Brain pericyte (primary cell): ENCODE measurements around the gene NFKBIZ.
"Not testable (repeated sequence)": the region's sequence is repeated elsewhere in the genome, so short reads cannot be mapped to it uniquely, and the experiment has no call there.

Experiments
- DNase-seq: peaks from one replicate; pipeline ENCODE4 v3.0.0-alpha.2; 2012; ENCODE audit warnings: low read depth, low spot score

The NFKBIZ gene

DNA sequence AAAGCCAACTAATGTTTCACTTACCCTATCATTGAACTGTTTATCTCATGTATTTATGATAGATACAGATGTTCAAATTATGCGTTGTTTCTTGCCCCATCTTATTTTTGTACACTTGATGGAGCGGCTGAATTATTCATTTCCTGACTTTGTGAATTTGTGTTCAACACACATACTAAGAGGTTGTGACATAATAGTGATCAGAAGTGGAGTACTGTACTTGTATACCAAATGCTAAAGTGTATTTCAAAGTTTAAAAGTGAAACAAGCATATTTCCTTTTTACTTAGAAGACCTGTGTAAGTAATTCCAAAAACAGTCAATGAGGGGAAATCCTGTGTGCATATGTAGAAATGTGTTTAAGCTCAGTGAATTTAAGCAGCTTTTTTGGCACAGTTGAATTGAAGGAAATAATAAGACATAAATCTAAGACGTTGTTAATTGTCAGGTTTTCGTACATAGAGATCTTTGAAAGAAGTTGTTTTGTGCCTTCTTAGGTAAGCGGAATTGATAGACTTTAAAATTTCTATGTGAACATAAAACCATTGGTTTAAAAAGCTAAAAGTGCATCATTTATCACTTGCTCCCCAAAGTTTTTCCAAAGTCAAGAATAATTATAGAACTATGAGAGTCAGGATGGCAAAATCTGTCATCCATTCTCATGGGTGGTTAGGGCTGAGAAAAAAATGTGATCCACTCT lies 1.9 kb downstream of the NFKBIZ start:
- DNase-seq, result no peak

DNA sequence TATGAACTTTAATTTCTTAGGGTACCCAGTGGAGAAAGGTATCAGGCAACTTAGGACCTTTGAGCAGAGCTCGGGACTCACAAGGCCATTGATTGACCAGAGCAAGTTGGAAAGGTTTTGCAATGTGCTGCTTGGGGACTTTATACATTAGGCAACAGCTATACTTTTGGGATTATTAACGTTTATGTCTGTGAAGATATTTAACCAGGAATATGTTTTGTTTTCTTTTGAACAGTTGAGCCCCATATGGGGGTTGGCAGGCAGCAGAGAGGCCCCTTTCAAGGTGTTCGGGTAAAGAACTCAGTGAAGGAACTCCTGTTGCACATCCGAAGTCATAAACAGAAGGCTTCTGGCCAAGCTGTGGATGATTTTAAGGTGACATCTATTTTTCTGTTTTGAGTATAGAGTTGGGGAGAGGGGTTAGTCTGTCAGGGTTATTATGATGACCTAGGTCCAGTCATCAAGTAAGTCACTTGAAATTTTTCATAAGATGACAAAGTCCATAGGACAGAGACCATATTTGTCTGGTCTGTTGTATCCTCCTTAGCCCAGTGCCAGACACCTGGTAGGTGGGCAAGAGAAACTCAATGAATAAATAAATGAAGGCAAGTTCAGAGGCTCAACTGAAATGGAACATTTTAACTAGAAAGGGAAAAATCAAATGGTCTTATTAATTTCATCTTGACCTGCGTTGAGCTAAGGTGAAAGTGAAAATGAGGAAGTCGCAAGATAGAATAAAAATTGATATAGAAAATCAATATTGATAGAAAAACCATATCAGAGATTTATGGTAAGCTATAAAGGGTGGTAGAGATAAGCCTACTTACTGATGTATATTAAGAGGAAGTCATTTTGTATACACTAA lies 2.8 kb downstream of the NFKBIZ start:
- no peak for DNase-seq

DNA sequence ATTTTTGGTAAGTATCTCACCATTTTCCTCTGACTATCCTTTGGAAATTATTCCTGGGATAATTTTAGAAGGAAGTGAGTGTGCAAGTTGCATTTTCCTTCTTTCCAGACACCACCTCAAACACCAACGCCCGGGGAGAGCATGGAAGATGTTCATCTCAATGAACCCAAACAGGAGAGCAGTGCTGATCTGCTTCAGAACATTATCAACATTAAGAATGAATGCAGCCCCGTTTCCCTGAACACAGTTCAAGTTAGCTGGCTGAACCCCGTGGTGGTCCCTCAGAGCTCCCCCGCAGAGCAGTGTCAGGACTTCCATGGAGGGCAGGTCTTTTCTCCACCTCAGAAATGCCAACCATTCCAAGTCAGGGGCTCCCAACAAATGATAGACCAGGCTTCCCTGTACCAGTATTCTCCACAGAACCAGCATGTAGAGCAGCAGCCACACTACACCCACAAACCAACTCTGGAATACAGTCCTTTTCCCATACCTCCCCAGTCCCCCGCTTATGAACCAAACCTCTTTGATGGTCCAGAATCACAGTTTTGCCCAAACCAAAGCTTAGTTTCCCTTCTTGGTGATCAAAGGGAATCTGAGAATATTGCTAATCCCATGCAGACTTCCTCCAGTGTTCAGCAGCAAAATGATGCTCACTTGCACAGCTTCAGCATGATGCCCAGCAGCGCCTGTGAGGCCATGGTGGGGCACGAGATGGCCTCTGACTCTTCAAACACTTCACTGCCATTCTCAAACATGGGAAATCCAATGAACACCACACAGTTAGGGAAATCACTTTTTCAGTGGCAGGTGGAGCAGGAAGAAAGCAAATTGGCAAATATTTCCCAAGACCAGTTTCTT lies 3.9 kb downstream of the NFKBIZ start:
- DNase-seq, result no peak

DNA sequence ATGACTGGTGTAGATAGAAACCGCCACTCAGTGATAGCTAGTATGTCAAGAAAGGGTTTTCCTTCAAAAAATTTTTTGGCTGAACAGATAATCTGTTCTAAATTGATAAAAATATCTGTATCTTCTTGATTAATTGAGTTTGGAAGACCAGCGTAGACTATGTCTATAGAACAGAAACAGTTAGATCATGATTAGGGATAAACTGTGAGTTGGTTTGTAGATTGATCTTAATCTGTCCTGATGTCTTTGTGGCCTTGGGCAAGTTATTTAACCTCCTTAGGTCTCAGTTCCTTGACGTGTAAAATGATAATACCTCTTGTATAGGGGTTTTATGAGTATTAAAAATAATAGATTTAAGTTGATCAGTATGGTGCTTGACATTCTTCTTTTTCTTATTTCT lies 4.7 kb downstream of the NFKBIZ start:
- DNase-seq, result no peak

DNA sequence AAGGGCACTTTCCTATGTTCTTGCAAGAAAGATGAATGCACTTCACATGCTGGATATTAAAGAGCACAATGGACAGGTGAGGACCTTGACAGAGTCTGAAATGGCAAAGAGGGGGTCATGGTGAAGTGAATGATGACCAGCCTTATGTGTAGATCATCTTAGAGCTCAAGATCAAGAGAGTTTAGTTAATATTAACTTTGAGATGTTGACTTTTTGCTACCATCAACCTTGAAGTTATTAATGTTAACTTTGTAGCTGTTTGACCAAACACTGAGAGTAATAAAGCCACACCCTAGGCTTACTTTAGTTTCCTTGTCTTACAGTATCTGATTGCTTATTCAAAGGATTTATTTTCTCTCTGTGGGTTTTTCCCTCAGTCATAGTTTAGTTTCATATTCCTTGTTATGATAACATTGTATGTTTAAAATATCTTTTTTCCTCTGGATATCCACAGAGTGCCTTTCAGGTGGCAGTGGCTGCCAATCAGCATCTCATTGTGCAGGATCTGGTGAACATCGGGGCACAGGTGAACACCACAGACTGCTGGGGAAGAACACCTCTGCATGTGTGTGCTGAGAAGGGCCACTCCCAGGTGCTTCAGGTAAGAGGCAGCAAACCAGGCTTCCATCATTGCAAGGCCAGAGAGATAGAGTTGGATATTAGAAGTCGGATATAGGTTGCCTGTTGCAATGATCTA lies 5.4 kb downstream of the NFKBIZ start:
- no peak for DNase-seq

DNA sequence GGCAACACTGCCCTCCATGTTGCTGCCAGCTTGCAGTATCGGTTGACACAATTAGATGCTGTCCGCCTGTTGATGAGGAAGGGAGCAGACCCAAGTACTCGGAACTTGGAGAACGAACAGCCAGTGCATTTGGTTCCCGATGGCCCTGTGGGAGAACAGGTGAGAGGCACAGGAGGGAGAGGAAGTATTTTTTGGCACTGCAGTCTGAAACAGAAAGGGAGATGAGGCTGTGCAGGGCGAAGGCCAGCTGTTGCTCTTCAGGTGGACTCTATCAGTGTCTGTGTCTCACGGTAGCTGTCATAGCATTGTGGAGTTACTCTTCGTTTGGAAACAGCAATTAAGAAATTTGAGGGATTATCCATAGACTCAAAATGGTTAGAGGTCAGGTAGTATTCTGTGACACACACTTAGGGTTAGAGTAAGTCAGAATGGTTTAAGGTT lies 8.0 kb downstream of the NFKBIZ start:
- no peak for DNase-seq

DNA sequence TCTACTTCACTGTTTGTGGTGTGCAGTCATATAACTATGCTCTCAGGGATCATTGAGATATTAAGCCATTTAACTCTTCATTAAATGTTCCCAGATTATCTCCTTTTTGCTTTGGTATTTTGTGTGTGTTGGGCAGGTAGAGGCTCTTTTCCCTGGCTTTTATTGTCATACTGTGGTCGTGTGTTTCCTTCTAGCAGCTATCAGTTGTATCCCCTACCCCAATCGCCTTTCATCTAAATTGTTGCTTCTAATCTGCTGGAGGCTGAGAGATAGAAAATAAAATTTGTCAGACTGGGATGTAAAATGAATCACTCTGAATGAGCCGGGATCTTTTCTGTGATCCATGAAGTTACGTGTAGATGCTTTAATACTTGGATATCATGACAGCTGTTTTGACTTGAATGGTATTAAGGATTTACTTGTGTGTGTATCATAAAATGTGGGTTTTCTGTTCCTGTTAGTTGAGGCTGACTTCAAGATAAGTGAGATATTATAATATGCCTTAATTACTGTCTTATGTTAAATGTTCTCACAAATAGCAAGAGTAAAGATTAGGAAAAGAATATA lies 9.2 kb downstream of the NFKBIZ start:
- no peak for DNase-seq

DNA sequence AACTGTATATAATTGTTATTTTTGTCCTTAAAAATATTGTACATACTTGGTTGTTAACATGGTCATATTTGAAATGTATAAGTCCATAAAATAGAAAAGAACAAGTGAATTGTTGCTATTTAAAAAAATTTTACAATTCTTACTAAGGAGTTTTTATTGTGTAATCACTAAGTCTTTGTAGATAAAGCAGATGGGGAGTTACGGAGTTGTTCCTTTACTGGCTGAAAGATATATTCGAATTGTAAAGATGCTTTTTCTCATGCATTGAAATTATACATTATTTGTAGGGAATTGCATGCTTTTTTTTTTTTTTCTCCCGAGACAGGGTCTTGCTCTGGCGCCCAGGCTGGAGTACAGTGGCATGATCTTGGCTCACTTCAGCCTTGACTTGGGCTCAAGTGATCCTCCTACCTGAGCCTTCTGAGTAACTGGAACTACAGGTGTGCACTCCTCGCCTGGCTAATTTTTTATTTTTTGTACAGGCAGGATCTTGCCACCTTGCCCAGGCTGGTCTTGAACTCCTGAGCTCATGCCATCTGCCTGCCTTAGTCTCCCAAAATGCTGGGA lies 10.7 kb downstream of the NFKBIZ start:
- DNase-seq, result no peak

DNA sequence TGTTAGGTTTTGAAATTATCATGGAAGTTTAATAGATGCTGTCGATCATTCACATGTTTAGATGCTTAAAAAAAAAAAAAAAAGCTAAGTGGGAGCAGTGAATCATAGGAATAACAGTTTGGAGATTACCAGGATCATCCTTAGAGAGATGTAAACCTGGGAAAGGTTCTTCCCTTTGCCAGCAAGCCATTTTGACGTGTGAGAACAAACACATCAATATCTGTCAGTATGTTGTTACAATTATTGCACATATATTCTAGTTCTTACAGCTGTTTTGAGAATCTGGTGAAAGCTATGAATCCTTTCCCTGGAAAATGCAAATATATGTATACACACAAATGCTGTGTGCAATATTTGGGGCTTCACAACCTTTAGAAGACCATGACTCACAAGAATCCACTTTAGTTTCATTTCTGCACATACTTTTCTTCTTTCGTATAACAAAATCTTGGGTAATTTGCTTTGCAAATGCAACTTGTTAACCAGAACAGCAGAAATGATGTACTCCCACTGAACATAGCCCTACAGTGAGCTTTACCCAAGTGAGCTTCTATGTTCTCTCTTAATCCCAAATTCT lies 12.0 kb downstream of the NFKBIZ start:
- DNase-seq, result no peak

DNA sequence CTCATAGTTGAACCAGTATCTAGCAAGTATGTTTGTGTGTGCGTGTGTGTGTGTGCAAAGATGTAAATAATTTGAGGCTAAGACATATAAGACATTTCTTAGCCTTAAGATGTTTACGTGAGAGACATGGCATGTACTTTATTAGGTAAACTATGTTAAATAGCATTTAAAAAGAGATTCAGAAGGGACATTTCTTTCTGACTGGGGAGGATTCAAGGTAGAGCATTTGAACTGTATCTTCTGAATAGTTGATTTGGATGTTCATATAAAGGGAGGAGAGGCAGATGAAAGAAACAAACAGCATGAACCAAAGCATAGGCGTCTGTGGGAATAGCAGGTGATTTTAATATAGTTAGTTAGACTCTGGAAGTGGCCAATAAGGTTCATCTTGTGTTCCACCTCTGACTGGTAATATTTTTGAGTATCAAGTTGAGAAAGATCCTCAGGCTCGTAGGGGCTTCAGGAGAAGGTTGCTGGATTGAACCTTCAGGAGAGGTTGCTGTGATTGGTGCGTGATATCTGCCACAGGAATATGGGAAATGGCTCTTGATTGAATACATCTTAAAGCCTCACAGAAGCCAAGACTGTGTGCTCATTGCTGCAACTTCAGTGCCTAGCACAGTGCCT lies 12.6 kb downstream of the NFKBIZ start:
- DNase-seq, result no peak

DNA sequence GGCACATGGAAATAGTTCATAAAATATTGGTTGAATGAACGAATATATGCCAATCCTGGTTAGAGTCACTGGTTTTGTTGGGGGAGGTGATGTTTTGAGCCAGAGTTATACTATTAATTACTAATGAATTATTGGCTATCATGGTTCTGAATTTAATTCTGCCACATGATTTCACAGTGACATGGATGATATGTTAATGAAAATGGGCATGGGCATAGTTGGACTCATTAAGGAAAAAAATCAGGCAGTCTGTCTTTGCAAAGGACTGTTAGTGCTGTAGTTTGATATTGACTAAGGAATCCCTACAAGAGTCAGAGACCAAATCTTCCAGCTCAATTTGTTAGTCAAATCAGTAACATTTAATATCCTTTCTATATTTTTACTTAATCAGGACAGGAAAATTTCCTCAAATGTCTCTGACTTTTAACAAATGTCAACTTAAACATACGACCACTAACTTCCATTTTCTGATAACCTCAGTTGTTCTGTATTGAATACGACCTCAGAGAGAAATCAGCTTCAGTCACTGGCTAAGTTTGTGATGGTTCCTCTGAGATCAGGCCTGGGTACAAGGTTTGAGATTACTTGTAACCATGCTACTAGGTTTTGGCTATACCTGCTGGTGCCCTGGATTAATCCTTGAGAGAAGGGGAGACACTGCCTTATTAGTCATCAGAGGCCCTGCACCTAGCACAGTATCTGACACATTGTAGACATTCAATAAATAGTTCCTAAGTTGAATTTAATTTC lies 13.3 kb downstream of the NFKBIZ start:
- DNase-seq, result no peak

DNA sequence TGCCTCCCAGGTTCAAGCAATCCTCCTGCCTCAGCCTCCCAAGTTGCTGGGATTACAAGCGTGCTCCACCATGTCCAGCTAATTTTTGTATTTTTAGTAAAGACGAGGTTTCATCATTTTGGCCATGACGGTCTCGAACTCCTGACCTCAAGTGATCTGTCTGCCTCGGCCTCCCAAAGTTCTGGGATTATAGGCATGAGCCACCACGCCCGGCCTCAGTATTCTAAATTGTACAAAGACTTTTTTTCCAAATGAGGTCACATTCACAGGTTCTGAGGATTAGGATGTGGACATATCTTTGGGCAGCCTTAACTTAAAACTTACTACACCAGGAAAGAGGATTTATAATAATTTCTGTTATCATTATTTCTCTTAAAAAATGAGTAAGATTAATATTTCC lies 15.6 kb downstream of the NFKBIZ start:
- not testable (repeated sequence) for DNase-seq

DNA sequence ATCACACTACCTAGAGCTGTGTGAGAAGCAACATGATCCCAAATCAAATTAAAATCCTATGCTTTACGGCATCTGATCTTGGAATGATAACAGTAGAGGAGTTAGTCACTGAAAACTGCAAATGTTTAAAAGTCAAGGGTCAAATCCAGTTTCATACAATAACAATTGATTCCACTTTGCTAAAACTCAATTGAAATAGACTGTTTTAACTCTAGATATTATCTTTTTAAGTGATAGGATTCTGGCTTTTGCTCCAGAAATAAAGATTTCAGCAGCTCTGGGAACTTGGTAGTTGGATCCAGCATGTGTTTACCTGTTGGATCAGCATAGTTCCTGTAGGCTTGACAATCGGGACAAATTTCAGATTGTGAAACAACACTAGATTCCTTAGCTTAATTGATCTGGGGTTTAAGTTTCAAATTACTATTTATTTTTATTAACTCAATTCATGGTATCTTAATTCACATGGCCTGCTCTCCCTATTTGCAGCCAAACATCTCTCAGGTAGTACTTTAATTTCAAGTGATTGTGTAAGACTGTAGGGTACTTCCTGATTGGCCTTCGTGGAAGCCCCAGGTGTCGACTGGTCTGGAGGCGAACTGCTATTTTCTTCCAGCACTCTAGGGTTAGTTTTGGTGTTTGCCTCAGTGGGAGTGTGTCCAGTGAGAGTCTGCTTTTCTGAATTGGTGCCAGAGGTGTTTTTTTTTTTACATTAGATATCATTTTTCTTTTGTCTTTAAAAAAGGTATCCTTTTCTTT lies 16.6 kb downstream of the NFKBIZ start:
- DNase-seq, result no peak

DNA sequence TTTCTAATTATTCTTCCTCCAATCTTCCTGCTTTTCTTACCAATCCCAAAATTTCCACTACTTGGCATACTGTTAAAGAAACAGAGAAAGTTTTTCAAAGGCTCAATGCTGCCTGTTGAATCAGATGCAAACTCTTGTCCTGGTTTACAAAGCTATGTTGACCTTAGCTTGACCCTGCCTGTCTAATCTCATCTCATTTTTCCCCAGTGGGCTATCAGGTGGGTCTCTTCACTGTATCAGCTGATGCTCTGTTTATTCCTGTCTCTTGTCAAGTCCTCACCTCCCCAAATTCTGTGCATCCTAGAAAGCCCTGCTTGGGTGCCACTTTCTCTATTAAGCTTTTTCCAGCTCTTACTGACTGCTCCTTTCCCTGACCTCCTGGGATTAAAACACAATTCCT lies 18.2 kb downstream of the NFKBIZ start:
- no peak for DNase-seq

DNA sequence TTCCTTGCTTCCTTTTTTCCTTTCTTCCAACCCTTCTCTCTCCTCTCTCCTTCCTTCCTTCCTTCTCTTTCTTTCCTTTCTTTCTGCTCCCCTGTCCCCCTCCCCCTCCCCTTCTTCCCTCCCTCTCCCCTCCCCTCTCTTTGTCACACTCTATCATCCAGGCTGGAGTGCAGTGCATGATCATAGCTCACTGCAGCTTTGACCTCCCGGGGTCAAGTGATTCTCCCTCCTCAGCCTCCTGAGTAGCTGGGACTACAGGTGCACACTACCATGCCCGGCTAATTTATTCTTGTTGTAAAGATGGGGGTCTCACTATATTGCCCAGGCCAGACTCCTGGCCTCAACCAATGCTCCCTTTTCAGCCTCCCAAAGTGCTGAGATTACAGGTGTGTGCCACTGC lies 18.7 kb downstream of the NFKBIZ start:
- no peak for DNase-seq

DNA sequence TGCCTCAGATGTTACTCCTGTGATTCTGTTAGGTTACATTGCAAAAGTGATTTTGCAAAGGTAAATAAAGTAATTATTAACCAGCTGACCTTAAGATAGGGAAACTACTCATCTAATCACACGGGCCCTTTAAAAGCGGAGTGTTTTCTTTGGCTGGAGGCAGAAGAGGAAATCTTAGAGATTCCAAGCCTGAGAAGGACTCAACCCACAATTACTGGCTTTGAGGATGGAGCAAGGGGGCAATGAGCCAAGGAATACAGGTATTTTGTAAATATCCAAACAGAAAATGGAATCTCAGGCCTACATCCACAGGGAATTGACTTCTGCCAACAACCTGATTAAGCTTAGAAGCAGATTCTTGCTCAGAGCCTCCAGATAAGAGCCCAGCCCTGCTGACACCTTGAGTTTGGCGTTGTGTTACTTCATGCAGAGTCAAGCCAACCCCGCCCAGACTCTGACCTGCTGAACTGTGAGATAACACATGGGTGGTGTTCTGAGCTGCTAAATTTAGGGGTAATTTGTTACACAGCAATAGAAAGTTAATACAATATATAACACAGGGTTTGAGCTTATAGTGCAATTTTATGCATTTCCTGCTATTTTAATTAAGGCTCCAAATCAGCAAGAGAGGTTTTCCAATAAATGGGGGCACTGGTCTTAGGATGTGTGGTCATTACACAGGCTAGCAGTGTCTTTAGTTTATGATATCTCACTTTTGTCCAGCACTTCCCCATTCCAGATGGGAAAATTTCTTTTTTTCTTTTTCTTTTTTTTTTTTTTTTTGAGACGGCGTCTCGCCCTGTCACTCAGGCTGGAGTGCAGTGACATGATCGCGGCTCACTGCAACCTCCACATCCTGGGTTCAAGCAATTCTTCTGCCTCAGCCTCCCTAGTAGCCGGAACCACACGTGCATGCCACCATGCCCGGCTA lies 19.5 kb downstream of the NFKBIZ start:
- no peak for DNase-seq

DNA sequence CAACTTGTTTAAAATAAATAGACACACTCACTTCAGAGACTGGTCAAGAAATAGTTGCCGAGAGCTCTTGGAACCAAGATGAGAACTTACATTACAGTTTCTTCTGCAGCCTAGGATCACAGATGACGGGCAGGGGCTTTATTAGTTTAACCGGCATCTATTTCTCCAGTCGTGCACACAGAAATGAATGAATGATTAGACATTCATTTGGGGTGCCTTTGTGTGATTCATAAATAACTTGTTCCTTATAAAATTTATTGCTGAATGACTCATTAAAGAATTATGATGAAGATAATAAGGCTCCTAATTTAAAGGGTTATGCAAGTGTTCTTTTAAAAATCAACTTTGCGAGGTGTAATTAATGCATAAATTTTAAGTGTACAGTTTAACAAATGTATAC lies 20.8 kb downstream of the NFKBIZ start:
- no peak for DNase-seq
